HepG2 (cell line): ENCODE measurements around the gene SLC13A5. TPM values are rescaled to one million over a fixed set of nuclear protein-coding genes. Genes with fewer than 3 reads are reported as not detected.

Experiments used
- ARID2 ChIP-seq: sonication (generic); formaldehyde crosslinking; IDR thresholded peaks from 2 replicates; pipeline ENCODE4 v1.8.1; 2022; ENCODE audit warnings: mild to moderate bottlenecking, missing genetic modification reagents, borderline replicate concordance
- BATF2 ChIP-seq: sonication (generic); formaldehyde crosslinking; IDR thresholded peaks from 2 replicates; pipeline ENCODE4 v1.8.0; 2022; ENCODE audit warnings: mild to moderate bottlenecking, missing genetic modification reagents, moderate library complexity
- CENPT ChIP-seq: sonication (generic); formaldehyde crosslinking; IDR thresholded peaks from 2 replicates; pipeline ENCODE4 v1.8.0; 2022; ENCODE audit warnings: low read depth, mild to moderate bottlenecking, moderate library complexity, missing genetic modification reagents
- CTCF ChIP-seq: sonication (generic); formaldehyde crosslinking; IDR thresholded peaks from 2 replicates; pipeline ENCODE4 v1.5.0; 2020; ENCODE audit warnings: mild to moderate bottlenecking, missing genetic modification reagents, moderate library complexity
- HDAC6 ChIP-seq: fragments of 200-600 bp; sonication (generic); IDR thresholded peaks from 2 replicates; pipeline ENCODE4 v1.7.0; 2017; ENCODE audit warnings: mild to moderate bottlenecking, antibody characterized with exemption, low read length, low read depth
- JUN ChIP-seq: sonication (generic); formaldehyde crosslinking; IDR thresholded peaks from 2 replicates; pipeline ENCODE4 v1.4.0; 2020; ENCODE audit warnings: mild to moderate bottlenecking, missing genetic modification reagents
- KDM2A ChIP-seq: sonication (generic); formaldehyde crosslinking; IDR thresholded peaks from 2 replicates; pipeline ENCODE4 v1.4.0; 2020; ENCODE audit warnings: low read depth, missing genetic modification reagents, borderline replicate concordance
- MIER3 ChIP-seq: IDR thresholded peaks from 2 replicates; pipeline ENCODE4 v1.6.1; 2016; ENCODE audit warnings: missing compliant biosample characterization, borderline replicate concordance
- PLSCR1 ChIP-seq: sonication (generic); formaldehyde crosslinking; IDR thresholded peaks from 2 replicates; pipeline ENCODE4 v1.5.0; 2020; ENCODE audit warnings: missing genetic modification reagents, mild to moderate bottlenecking, borderline replicate concordance
- SRF ChIP-seq: IDR thresholded peaks from 2 replicates; pipeline ENCODE4 v1.6.1; 2011; ENCODE audit warnings: mild to moderate bottlenecking, low read depth, low read length, moderate library complexity
- SRY ChIP-seq: sonication (generic); formaldehyde crosslinking; IDR thresholded peaks from 2 replicates; pipeline ENCODE4 v1.8.0; 2022; ENCODE audit warnings: mild to moderate bottlenecking, missing genetic modification reagents
- THRA ChIP-seq: sonication (generic); formaldehyde crosslinking; IDR thresholded peaks from 2 replicates; pipeline ENCODE4 v1.4.0; 2020; ENCODE audit warnings: missing genetic modification reagents, borderline replicate concordance
- ZBTB14 ChIP-seq: sonication (generic); formaldehyde crosslinking; IDR thresholded peaks from 2 replicates; pipeline ENCODE4 v1.4.0; 2020; ENCODE audit warnings: missing genetic modification reagents
- ZBTB39 ChIP-seq: sonication (generic); formaldehyde crosslinking; IDR thresholded peaks from 2 replicates; pipeline ENCODE4 v1.5.0; 2020; ENCODE audit warnings: missing genetic modification reagents
- ZBTB7B ChIP-seq: sonication (generic); formaldehyde crosslinking; IDR thresholded peaks from 2 replicates; pipeline ENCODE4 v1.4.0; 2020; ENCODE audit warnings: missing genetic modification reagents
- ZNF138 ChIP-seq: sonication (generic); formaldehyde crosslinking; IDR thresholded peaks from 2 replicates; pipeline ENCODE4 v1.5.0; 2020; ENCODE audit warnings: mild to moderate bottlenecking, low read depth, missing genetic modification reagents
- ZNF253 ChIP-seq: sonication (generic); formaldehyde crosslinking; IDR thresholded peaks from 2 replicates; pipeline ENCODE4 v1.8.0; 2022; ENCODE audit warnings: mild to moderate bottlenecking, missing genetic modification reagents, borderline replicate concordance
- ZNF3 ChIP-seq: IDR thresholded peaks from 2 replicates; pipeline ENCODE4 v1.7.0; 2017; ENCODE audit warnings: inconsistent platforms
- ZNF562 ChIP-seq: sonication (generic); formaldehyde crosslinking; IDR thresholded peaks from 2 replicates; pipeline ENCODE4 v1.8.0; 2022; ENCODE audit warnings: missing genetic modification reagents, borderline replicate concordance
- ZNF737 ChIP-seq: sonication (generic); formaldehyde crosslinking; IDR thresholded peaks from 2 replicates; pipeline ENCODE4 v1.5.0; 2020; ENCODE audit warnings: missing genetic modification reagents, mild to moderate bottlenecking, borderline replicate concordance
- ZNF772 ChIP-seq: sonication (generic); formaldehyde crosslinking; IDR thresholded peaks from 2 replicates; pipeline ENCODE4 v1.5.0; 2020; ENCODE audit warnings: mild to moderate bottlenecking, missing genetic modification reagents
- polyA plus RNA-seq, 8 experiments: library from polyadenylated mRNA; depleted of rRNA in 3 of 8; stranded (reverse) in 7 of 8; unstranded in 1 of 8; fragments of >200 nt; fragmentation: Illumina TruSeq in 4 of 8; extraction: Trizol in 4 of 8; gene quantifications; 2 replicates each; pipeline versions ENCODE4 v1.2.1 to v1.2.3, GENCODE V29; 2011 to 2016; ENCODE audit warnings: low read depth in 4 of 8, missing spikeins in 1 of 8, mixed read lengths in 1 of 8; ENCODE audit not compliant: insufficient read depth in 1 of 8
- total RNA-seq, 5 experiments: library from RNA; depleted of rRNA; stranded (reverse); fragments of >200 nt; fragmentation: Illumina TruSeq; extraction: Trizol; gene quantifications; 2 replicates each; pipeline ENCODE4 v1.2.3, GENCODE V29; 2016; ENCODE audit warnings: low read depth in 1 of 5

Gene SLC13A5
- total and polyA plus RNA-seq, 2 of the 13 experiments (the other 11 are each of a cell fraction or from before 2014, with no cell fraction given), result 42.8 to 310 TPM

- TF ChIP-seq ZBTB39 (CRISPR knock-in tag) (no peak), SRF (no peak), HDAC6 (0 out of 2 replicates have a peak, but pooled peaks have one; percentile 76), BATF2 (CRISPR knock-in tag) (no peak), JUN (CRISPR knock-in tag) (no peak), ARID2 (CRISPR knock-in tag) (no peak), PLSCR1 (no peak), ZNF138 (no peak), ZNF253 (CRISPR knock-in tag) (no peak), ZBTB7B (CRISPR knock-in tag) (no peak), ZNF562 (no peak), CENPT (no peak), ZNF3 (CRISPR knock-in tag) (no peak), ZNF772 (peak; percentile 46; the same call in 1 of the 2 replicates), ZNF737 (no peak), SRY (CRISPR knock-in tag) (no peak), CTCF (0 out of 2 replicates have a peak, but pooled peaks have one; percentile 4), THRA (CRISPR knock-in tag) (peak; percentile 64; the same call in 1 of the 2 replicates), MIER3 (peak; percentile 34; the same call in 1 of the 2 replicates), ZBTB14 (CRISPR knock-in tag) (no peak), KDM2A (CRISPR knock-in tag) (no peak; the same call in 1 of the 2 replicates)
These were observed 2.0 kb downstream of the SLC13A5 start (continued) for GRCh38 chr17:6711081-6711674.
